Suprapubic skin (tissue), 4 donors: ENCODE data around the gene PPP1R3G. TPM values are rescaled to one million over a fixed set of nuclear protein-coding genes. Genes with fewer than 3 reads are reported as not detected.

ENCODE experiments used
- DNase-seq, 2 donors: peaks; one replicate each; pipeline ENCODE4 v3.0.0-alpha.2; 2019; ENCODE audit warnings: low spot score in 2 of 2
- H3K27ac ChIP-seq: fragments of 200-600 bp; sonication (generic); one replicate; pipeline ENCODE4 v1.5.1; 2019
- H3K27me3 ChIP-seq: fragments of 200-600 bp; sonication (generic); one replicate; pipeline ENCODE4 v1.5.1; 2019
- H3K36me3 ChIP-seq: fragments of 200-600 bp; sonication (generic); one replicate; pipeline ENCODE4 v1.5.1; 2019
- H3K4me1 ChIP-seq: fragments of 200-600 bp; sonication (generic); one replicate; pipeline ENCODE4 v1.5.1; 2019
- H3K4me3 ChIP-seq: fragments of 200-600 bp; sonication (generic); one replicate; pipeline ENCODE4 v1.5.1; 2019; ENCODE audit warnings: mild to moderate bottlenecking
- H3K9me3 ChIP-seq: fragments of 200-600 bp; sonication (generic); one replicate; pipeline ENCODE4 v1.5.1; 2019
- CTCF ChIP-seq, 2 donors: fragments of 200-600 bp in 1 of 2; fragments of 450-650 bp in 1 of 2; sonication (generic) in 1 of 2; IDR thresholded peaks; one replicate each; pipeline ENCODE4 v1.5.1; 2016 to 2019; ENCODE audit warnings: antibody characterized with exemption in 2 of 2, mild to moderate bottlenecking in 1 of 2, moderate library complexity in 1 of 2
- EP300 ChIP-seq: sonication (generic); formaldehyde crosslinking; IDR thresholded peaks from one replicate; pipeline ENCODE4 v1.6.1; 2017; ENCODE audit warnings: antibody characterized with exemption
- POLR2A ChIP-seq, 2 donors: fragments of 450-650 bp; IDR thresholded peaks; one replicate each; pipeline ENCODE4 v1.6.1; 2017; ENCODE audit warnings: antibody characterized with exemption in 2 of 2, mild to moderate bottlenecking in 2 of 2, moderate library complexity in 2 of 2
- POLR2AphosphoS5 ChIP-seq, 3 donors: sonication (generic); formaldehyde crosslinking; IDR thresholded peaks; one replicate each; pipeline ENCODE4 v1.6.1; 2017; ENCODE audit warnings: antibody characterized with exemption in 3 of 3
- WGBS: methylation state at CpG from one replicate; pipeline ENCODE4 v1.1.5; 2018; 5-methylcytosine and 5-hydroxymethylcytosine counted together
- total RNA-seq, 4 donors: library from RNA; depleted of rRNA; stranded (reverse); fragments of >200 nt; gene quantifications; one replicate each; pipeline ENCODE4 v1.1.0, GENCODE V29; 2016

PPP1R3G gene
- total RNA-seq, 4 donors from 2014 or later: 0.38 to 0.80 (median 0.67) TPM

- no peak overlapping the region for H3K27ac ChIP-seq
- H3K9me3 ChIP-seq: no peaks in the 10 kb centered on the region
- no peaks in the 10 kb centered on the region for H3K36me3 ChIP-seq
- DNase-seq: no peak
- WGBS: 88% methylated on average over 10 of the region's 10 CpGs
- no peaks in the 10 kb centered on the region for H3K27me3 ChIP-seq
- H3K4me1 ChIP-seq: no peaks in the 10 kb centered on the region
- H3K4me3 ChIP-seq: no peak overlapping the region
- TF ChIP-seq POLR2A (IDR thresholded peaks at IDR 0.05) (no peak), EP300 (no peak), POLR2AphosphoS5 (IDR thresholded peaks at IDR 0.05) (no peak), CTCF (IDR thresholded peaks at IDR 0.05) (no peak)
Observed at GRCh38 chr6:5105146-5105545, 20.0 kb downstream of the PPP1R3G start.

GRCh38 chr6:5107341-5107740, 22.2 kb downstream of the PPP1R3G start:
- TF ChIP-seq POLR2A (IDR thresholded peaks at IDR 0.05) (no peak), EP300 (no peak), POLR2AphosphoS5 (IDR thresholded peaks at IDR 0.05) (no peak), CTCF (IDR thresholded peaks at IDR 0.05) (no peak)
- no peak for DNase-seq
- H3K27ac ChIP-seq: no peak overlapping the region
- H3K36me3 ChIP-seq: no peaks in the 10 kb centered on the region
- no peaks in the 10 kb centered on the region for H3K27me3 ChIP-seq
- 89% methylated on average over 9 of the region's 10 CpGs for WGBS
- H3K9me3 ChIP-seq: no peaks in the 10 kb centered on the region
- no peak overlapping the region for H3K4me3 ChIP-seq
- no peaks in the 10 kb centered on the region for H3K4me1 ChIP-seq

- Histone ChIP-seq H3K4me1 (no peaks in the 10 kb centered on the region), H3K27me3 (no peaks in the 10 kb centered on the region), H3K36me3 (no peaks in the 10 kb centered on the region), H3K27ac (no peak overlapping the region), H3K4me3 (no peak overlapping the region), H3K9me3 (no peaks in the 10 kb centered on the region)
- TF ChIP-seq POLR2A (IDR thresholded peaks at IDR 0.05): no peak
- TF ChIP-seq POLR2AphosphoS5 (IDR thresholded peaks at IDR 0.05): no peak
- TF ChIP-seq CTCF (IDR thresholded peaks at IDR 0.05): no peak
- no peak for TF ChIP-seq EP300
- DNase-seq: no peak
- 80% methylated on average over 9 of the region's 9 CpGs for WGBS
Observed at GRCh38 chr6:5108068-5108467, 22.9 kb downstream of the PPP1R3G start.

GRCh38 chr6:5108536-5109150, 23.5 kb downstream of the PPP1R3G start:
- H3K27ac ChIP-seq: no peak overlapping the region
- DNase-seq: peak in 1 of 2 donors; percentile 41
- no peaks in the 10 kb centered on the region for H3K4me1 ChIP-seq
- no peaks in the 10 kb centered on the region for H3K9me3 ChIP-seq
- no peaks in the 10 kb centered on the region for H3K27me3 ChIP-seq
- H3K36me3 ChIP-seq: no peaks in the 10 kb centered on the region
- TF ChIP-seq CTCF (IDR thresholded peaks at IDR 0.05): no peak
- TF ChIP-seq POLR2AphosphoS5 (IDR thresholded peaks at IDR 0.05): no peak
- TF ChIP-seq EP300: no peak
- TF ChIP-seq POLR2A (IDR thresholded peaks at IDR 0.05): no peak
- 80% methylated on average over 4 of the region's 6 CpGs for WGBS
- H3K4me3 ChIP-seq: no peak overlapping the region

GRCh38 chr6:5109436-5109835, 24.3 kb downstream of the PPP1R3G start:
- H3K4me1 ChIP-seq: no peaks in the 10 kb centered on the region
- peak in 1 of 2 donors; percentile 28 for DNase-seq
- no peak overlapping the region for H3K27ac ChIP-seq
- TF ChIP-seq POLR2AphosphoS5 (IDR thresholded peaks at IDR 0.05) (no peak), POLR2A (IDR thresholded peaks at IDR 0.05) (no peak), EP300 (no peak), CTCF (IDR thresholded peaks at IDR 0.05) (no peak)
- H3K9me3 ChIP-seq: no peaks in the 10 kb centered on the region
- H3K36me3 ChIP-seq: no peaks in the 10 kb centered on the region
- no peaks in the 10 kb centered on the region for H3K27me3 ChIP-seq
- no peak overlapping the region for H3K4me3 ChIP-seq
- 88% methylated on average over 10 of the region's 10 CpGs for WGBS
